NCI-H2029 treated with DMSO at 0.1 percent for 48 hours (cell line): ENCODE data around the gene ACR.

ENCODE experiments used
- DNase-seq: peaks from one replicate; lab custom pipeline; 2025; lab: John Stamatoyannopoulos, UW

The ACR gene

GRCh38 chr22:50717709-50718351, 20.2 kb upstream of the ACR start:
- no peak for DNase-seq

GRCh38 chr22:50718352-50718709, 19.7 kb upstream of the ACR start:
- no peak for DNase-seq

GRCh38 chr22:50719814-50720300, 18.1 kb upstream of the ACR start:
- DNase-seq, result no peak

GRCh38 chr22:50720301-50721256, 17.4 kb upstream of the ACR start:
- DNase-seq, result no peak

- no peak for DNase-seq
Measured at GRCh38 chr22:50721257-50721844, 16.7 kb upstream of the ACR start.

- DNase-seq, result no peak
Measured at GRCh38 chr22:50722048-50722701, 15.8 kb upstream of the ACR start.

- DNase-seq, result no peak
Measured at GRCh38 chr22:50722716-50723428, 15.1 kb upstream of the ACR start.

GRCh38 chr22:50723991-50724390, 14.0 kb upstream of the ACR start:
- DNase-seq, result no peak

- DNase-seq, result no peak
Measured at GRCh38 chr22:50724616-50725015, 13.4 kb upstream of the ACR start.

- DNase-seq, result no peak
Measured at GRCh38 chr22:50725597-50725996, 12.4 kb upstream of the ACR start.

GRCh38 chr22:50726643-50727340, 11.2 kb upstream of the ACR start:
- DNase-seq, result no peak

- no peak for DNase-seq
Measured at GRCh38 chr22:50727678-50728522, 10.1 kb upstream of the ACR start.

- no peak for DNase-seq
Measured at GRCh38 chr22:50728523-50728931, 9.5 kb upstream of the ACR start.

GRCh38 chr22:50729391-50730012, 8.5 kb upstream of the ACR start:
- DNase-seq, result no peak

GRCh38 chr22:50730013-50730891, 7.8 kb upstream of the ACR start:
- DNase-seq, result no peak

- no peak for DNase-seq
Measured at GRCh38 chr22:50730941-50731661, 6.9 kb upstream of the ACR start.

GRCh38 chr22:50731811-50732624, 6.0 kb upstream of the ACR start:
- DNase-seq, result no peak
